A549 treated with DMSO at 1 μM for 4 hours (cell line): Measurements from ENCODE around the gene WDR18. TPM values are rescaled to one million over a fixed set of nuclear protein-coding genes. Genes with fewer than 3 reads are reported as not detected.

Source experiments
- total RNA-seq: library from RNA; stranded (reverse); fragments of 200-300 nt; extraction: Qiagen RNA extraction; gene quantifications from 5 replicates; pipeline ENCODE4 v1.2.3, GENCODE V29; 2022; ENCODE audit warnings: low read depth

WDR18 gene
- 48.6 to 71.6 TPM (median 65.8 TPM) in 5 replicates for total RNA-seq

GRCh38 chr19:984165-984967, at the start of gene WDR18:
WDR18 (plus strand) TSS chr19:984345; CDS start chr19:984354, 9 bp downstream.

GRCh38 chr19:1000095-1000494, 15.9 kb downstream of the WDR18 start, which contains the start of gene GRIN3B:
GRIN3B (plus strand) TSS chr19:1000419; CDS start chr19:1000438, 19 bp downstream.

GRCh38 chr19:1020868-1021425, 36.8 kb downstream of the WDR18 start, which contains the start of gene TMEM259:
TMEM259 (minus strand) TSS chr19:1021123; CDS start chr19:1020996, 127 bp downstream.

GRCh38 chr19:1025960-1026782, 42.0 kb downstream of the WDR18 start, which contains the start of gene CNN2:
CNN2 (plus strand) TSS chr19:1026608; CDS start chr19:1026662, 54 bp downstream.

GRCh38 chr19:1039646-1040475, 55.7 kb downstream of the WDR18 start, which contains the start of gene ABCA7:
ABCA7 (plus strand) TSS chr19:1040107; CDS start chr19:1041362, 1,255 bp downstream.

Other genes starting within 250 kb of the WDR18 start
- 86.2 to 99.9 TPM (median 95.7 TPM) in 5 replicates for gene MISP, start 233.2 kb upstream of the WDR18 start, total RNA-seq
- 222 to 238 TPM (median 234 TPM) in 5 replicates for gene PTBP1, start 186.9 kb upstream of the WDR18 start, total RNA-seq
- 1.9 to 4.8 TPM (median 3.8 TPM) in 5 replicates for gene PLPPR3, start 162.4 kb upstream of the WDR18 start, total RNA-seq
- 0.14 to 0.34 TPM (median 0.22 TPM) in 4 of 5 replicates, not detected in the other for gene AZU1, start 156.5 kb upstream of the WDR18 start, total RNA-seq
- gene PRTN3, start 143.3 kb upstream of the WDR18 start, total RNA-seq, result 0.24 to 0.36 TPM (median 0.28 TPM) in 5 replicates
- 0.13 to 0.17 TPM (median 0.14 TPM) in 3 of 5 replicates, not detected in the others for gene ELANE, start 132.0 kb upstream of the WDR18 start, total RNA-seq
- gene CFD, start 124.7 kb upstream of the WDR18 start, total RNA-seq, result 8.2 to 19.0 TPM (median 16.7 TPM) in 5 replicates
- gene MED16, start 91.2 kb upstream of the WDR18 start, total RNA-seq, result 10.9 to 20.5 TPM (median 18.7 TPM) in 5 replicates
- gene RNU6-9, start 90.9 kb upstream of the WDR18 start, total RNA-seq, result not detected in 5 replicates
- 27.2 to 42.8 TPM (median 35.9 TPM) in 5 replicates for gene R3HDM4, start 71.1 kb upstream of the WDR18 start, total RNA-seq
- 0.17 to 0.43 TPM (median 0.30 TPM) in 5 replicates for gene KISS1R, start 67.0 kb upstream of the WDR18 start, total RNA-seq
- gene ARID3A, start 58.3 kb upstream of the WDR18 start, total RNA-seq, result 3.3 to 6.5 TPM (median 5.0 TPM) in 5 replicates
- gene GRIN3B, start 16.1 kb downstream of the WDR18 start, total RNA-seq, result 1.1 to 2.9 TPM (median 2.4 TPM) in 5 replicates
- gene TMEM259, start 36.8 kb downstream of the WDR18 start, total RNA-seq, result 72.8 to 115 TPM (median 101 TPM) in 5 replicates
- not detected in 5 replicates for gene RNU6-2, start 37.2 kb downstream of the WDR18 start, total RNA-seq
- gene CNN2, start 42.3 kb downstream of the WDR18 start, total RNA-seq, result 48.4 to 58.7 TPM (median 53.6 TPM) in 5 replicates
- 4.6 to 9.3 TPM (median 8.6 TPM) in 5 replicates for gene ABCA7, start 55.8 kb downstream of the WDR18 start, total RNA-seq
- gene ARHGAP45, start 82.8 kb downstream of the WDR18 start, total RNA-seq, result 1.1 to 2.0 TPM (median 1.9 TPM) in 5 replicates
- gene POLR2E, start 111.0 kb downstream of the WDR18 start, total RNA-seq, result 197 to 246 TPM (median 217 TPM) in 5 replicates
- 425 to 478 TPM (median 449 TPM) in 5 replicates for gene GPX4, start 119.6 kb downstream of the WDR18 start, total RNA-seq
- 31.3 to 51.9 TPM (median 45.6 TPM) in 5 replicates for gene SBNO2, start 189.9 kb downstream of the WDR18 start, total RNA-seq
- 31.5 to 40.8 TPM (median 39.5 TPM) in 5 replicates for gene STK11, start 221.4 kb downstream of the WDR18 start, total RNA-seq